CD4-positive, CD25-positive, alpha-beta regulatory T cell (primary cell): ENCODE results near the gene FBXO4. TPM values are rescaled to one million over a fixed set of nuclear protein-coding genes. Genes with fewer than 3 reads are reported as not detected.
A peak's percentile ranks its signal among the peaks of the same experiment; 100 is the strongest.

Source experiments
- ATAC-seq, 2 donors: fragments of 150-1000 bp; cut with Tn5 transposase; one replicate each; pipeline ENCODE4 v1.10.0; 2021; ENCODE audit warnings: low read depth in 2 of 2, moderate number of reproducible peaks in 2 of 2, moderate library complexity in 1 of 2
- DNase-seq, 3 donors: peaks; one replicate each; pipeline versions ENCODE4 v3.0.0 to v3.0.0-alpha.2; 2012 to 2022; ENCODE audit warnings: mixed read lengths in 1 of 3
- H3K27ac ChIP-seq: one replicate; pipeline ENCODE4 v1.7.0; 2013; ENCODE audit warnings: mild to moderate bottlenecking, low read length; ENCODE audit not compliant: insufficient read depth, poor library complexity, severe bottlenecking
- H3K27me3 ChIP-seq: one replicate; pipeline ENCODE4 v1.7.0; 2013; ENCODE audit warnings: low read length; ENCODE audit not compliant: control insufficient read depth, insufficient read depth
- H3K36me3 ChIP-seq: one replicate; pipeline ENCODE4 v1.7.0; 2013; ENCODE audit warnings: mild to moderate bottlenecking, low read length, moderate library complexity; ENCODE audit not compliant: control insufficient read depth, insufficient read depth
- H3K4me1 ChIP-seq: 2 replicates; pipeline ENCODE4 v1.7.0; 2013; ENCODE audit warnings: mild to moderate bottlenecking, low read length; ENCODE audit not compliant: insufficient read depth, control insufficient read depth, poor library complexity, severe bottlenecking
- H3K4me3 ChIP-seq: one replicate; pipeline ENCODE4 v1.7.0; 2013; ENCODE audit warnings: low read depth, mild to moderate bottlenecking, low read length, moderate library complexity
- H3K9me3 ChIP-seq, 2 experiments: 1 replicate in 1 of 2; 2 replicates in 1 of 2; pipeline ENCODE4 v1.7.0; 2013; ENCODE audit warnings: low read length in 2 of 2, mild to moderate bottlenecking in 1 of 2, moderate library complexity in 1 of 2; ENCODE audit not compliant: control insufficient read depth in 2 of 2
- H3K27ac Mint-ChIP-seq, 3 donors: one replicate each; pipeline ENCODE4 v1.8.0; 2020 to 2022; ENCODE audit warnings: mild to moderate bottlenecking in 3 of 3, mixed read lengths in 3 of 3, moderate library complexity in 2 of 3
- H3K27me3 Mint-ChIP-seq: one replicate; pipeline ENCODE4 v1.8.0; 2022; ENCODE audit warnings: mild to moderate bottlenecking, mixed read lengths
- H3K36me3 Mint-ChIP-seq: one replicate; pipeline ENCODE4 v1.8.0; 2020; ENCODE audit warnings: mixed read lengths
- H3K4me1 Mint-ChIP-seq, 4 donors: one replicate each; pipeline ENCODE4 v1.8.0; 2020 to 2022; ENCODE audit warnings: mixed read lengths in 4 of 4, mild to moderate bottlenecking in 1 of 4
- H3K4me3 Mint-ChIP-seq, 4 donors: one replicate each; pipeline ENCODE4 v1.8.0; 2020 to 2022; ENCODE audit warnings: mild to moderate bottlenecking in 4 of 4, mixed read lengths in 4 of 4, moderate library complexity in 3 of 4
- H3K9me3 Mint-ChIP-seq, 7 donors: one replicate each; pipeline ENCODE4 v1.8.0; 2020 to 2022; ENCODE audit warnings: mixed read lengths in 7 of 7, mild to moderate bottlenecking in 3 of 7, moderate library complexity in 2 of 7
- polyA plus RNA-seq, 4 donors: library from polyadenylated mRNA; unstranded; fragments of 300-500 nt; fragmentation: Illumina TruSeq; gene quantifications; one replicate each; pipeline ENCODE4 v1.2.3, GENCODE V29; 2021
- total RNA-seq: library from RNA; stranded (reverse); gene quantifications from one replicate; pipeline ENCODE4 v1.2.3, GENCODE V29; 2022

FBXO4 gene
- total and polyA plus RNA-seq, 5 donors from 2014 or later = 11.9 to 27.4 (median 21.1) TPM

DNA sequence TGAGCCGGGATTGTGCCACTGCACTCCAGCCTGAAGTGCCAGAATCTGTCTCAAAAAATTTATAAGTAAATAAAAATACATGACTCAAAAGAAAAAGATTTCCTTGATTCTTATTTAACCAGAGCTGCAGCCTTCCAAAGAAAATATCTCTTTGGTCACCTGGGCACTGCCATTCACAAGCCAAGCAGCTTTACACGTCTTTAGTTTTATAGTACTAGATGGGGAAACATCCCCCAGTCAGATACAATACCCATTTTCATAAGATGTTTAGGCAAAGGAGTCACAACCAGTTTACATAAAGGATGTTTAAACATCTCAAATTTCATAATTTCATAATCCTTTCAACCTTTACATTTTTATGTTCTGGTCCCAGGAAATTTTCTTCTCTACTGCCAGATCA, 41.1 kb upstream of the FBXO4 start:
- Histone ChIP-seq H3K4me1 (no peaks in the 10 kb centered on the region), H3K4me3 (no peak overlapping the region), H3K27ac (no peak overlapping the region), H3K9me3 (no peaks in the 10 kb centered on the region), H3K27me3 (peaks cover 4% of the 10 kb centered on the region), H3K36me3 (no peaks in the 10 kb centered on the region)
- Mint-ChIP-seq H3K4me1 (no peaks in the 10 kb centered on the region), H3K9me3 (peaks cover 0 to 1% (median 0%) of the 10 kb centered on the region in 7 donors), H3K4me3 (no peak overlapping the region), H3K27me3 (peaks cover 42% of the 10 kb centered on the region), H3K36me3 (no peaks in the 10 kb centered on the region), H3K27ac (no peak overlapping the region)
- ATAC-seq = no peak
- DNase-seq = no peak

DNA sequence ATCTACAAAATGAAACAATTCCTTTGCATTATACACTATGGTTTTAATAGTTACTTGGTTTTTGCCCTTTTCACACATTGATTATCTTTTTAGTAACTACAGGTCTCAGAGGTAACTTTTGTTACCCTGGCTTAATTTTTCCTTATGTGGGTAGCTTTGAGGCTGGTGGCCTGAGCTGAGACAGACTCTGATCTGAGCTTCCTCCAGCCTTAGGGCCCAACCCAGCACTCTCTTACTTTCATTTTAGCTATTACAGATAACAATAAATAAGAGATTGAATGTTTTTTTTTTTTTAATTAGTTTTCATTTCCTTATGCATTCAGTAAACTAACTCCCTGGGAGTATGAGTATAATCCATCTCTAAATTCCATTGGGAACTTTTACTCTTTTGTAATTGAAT, 39.8 kb upstream of the FBXO4 start:
- peaks cover 37% of the 10 kb centered on the region for H3K27me3 Mint-ChIP-seq
- Histone ChIP-seq H3K27me3 (peaks cover 4% of the 10 kb centered on the region), H3K27ac (no peak overlapping the region), H3K36me3 (no peaks in the 10 kb centered on the region), H3K4me3 (no peak overlapping the region), H3K9me3 (no peaks in the 10 kb centered on the region), H3K4me1 (no peaks in the 10 kb centered on the region)
- H3K9me3 Mint-ChIP-seq = peaks cover 0 to 1% (median 0%) of the 10 kb centered on the region in 7 donors
- no peak for ATAC-seq
- no peak for DNase-seq
- H3K27ac Mint-ChIP-seq = no peak overlapping the region
- no peaks in the 10 kb centered on the region for H3K4me1 Mint-ChIP-seq
- H3K4me3 Mint-ChIP-seq = no peak overlapping the region
- no peaks in the 10 kb centered on the region for H3K36me3 Mint-ChIP-seq

DNA sequence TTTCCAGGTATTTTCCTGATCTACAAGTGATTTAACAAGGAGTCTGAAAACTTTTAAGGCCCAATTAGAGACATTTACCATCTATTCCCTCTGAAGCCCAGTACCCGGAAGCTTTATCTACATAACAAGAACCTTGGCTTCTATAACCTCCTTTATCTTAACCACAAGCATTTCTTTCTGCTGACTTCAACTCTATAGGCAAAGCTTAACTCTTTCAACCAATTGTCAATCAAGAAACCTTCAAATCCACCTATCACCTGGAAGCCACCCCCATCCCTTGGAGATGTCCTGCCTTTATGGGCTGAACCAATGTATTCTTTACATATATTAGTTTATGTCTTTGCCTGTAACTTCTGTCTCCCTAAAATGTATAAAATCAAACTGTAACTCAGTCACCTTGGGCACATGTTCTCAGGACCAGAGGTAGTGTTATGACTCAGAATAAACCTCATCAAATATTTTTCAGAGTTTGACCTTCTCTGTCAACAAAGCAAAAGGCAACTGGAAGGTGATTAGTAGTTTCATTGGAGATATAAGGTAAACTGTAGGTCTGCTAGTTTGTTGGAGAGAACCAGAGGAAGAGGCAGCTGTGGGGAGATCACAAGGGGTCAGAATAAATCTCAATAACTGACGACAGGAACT, 33.9 kb upstream of the FBXO4 start:
- no peaks in the 10 kb centered on the region for H3K36me3 ChIP-seq
- no peaks in the 10 kb centered on the region for H3K4me1 ChIP-seq
- no peak overlapping the region for H3K4me3 ChIP-seq
- ATAC-seq (no peak), DNase-seq (peak in 1 of 3 donors; percentile 59)
- Mint-ChIP-seq H3K27me3 (peaks cover 46% of the 10 kb centered on the region), H3K4me3 (no peak overlapping the region), H3K9me3 (peaks cover 0 to 3% (median 0%) of the 10 kb centered on the region in 7 donors), H3K4me1 (peaks cover 0 to 8% (median 5%) of the 10 kb centered on the region in 4 donors), H3K27ac (peak overlapping the region in 1 of 3 donors; percentile 6), H3K36me3 (no peaks in the 10 kb centered on the region)
- no peak overlapping the region for H3K27ac ChIP-seq
- no peaks in the 10 kb centered on the region for H3K9me3 ChIP-seq
- H3K27me3 ChIP-seq = peaks cover 7% of the 10 kb centered on the region

DNA sequence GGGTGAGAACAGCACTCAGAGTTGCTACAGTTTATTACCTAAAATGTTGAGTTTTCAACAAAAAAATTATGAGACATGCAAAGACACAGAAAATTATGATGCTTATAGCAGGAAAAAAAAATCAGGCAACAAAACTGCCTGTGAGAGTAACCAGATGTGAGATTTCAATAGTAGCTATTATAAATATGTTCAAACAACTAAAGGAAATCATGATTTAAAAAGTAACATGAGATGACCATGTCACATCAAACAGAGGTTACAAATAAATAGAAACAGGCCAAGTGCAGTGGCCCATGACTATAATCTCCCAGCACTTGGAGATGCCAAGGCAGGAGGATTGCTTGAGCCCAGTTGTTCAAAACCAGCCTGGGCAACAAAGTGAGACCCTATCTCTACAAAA, 33.0 kb upstream of the FBXO4 start:
- Histone ChIP-seq H3K4me3 (no peak overlapping the region), H3K9me3 (no peaks in the 10 kb centered on the region), H3K27ac (no peak overlapping the region), H3K4me1 (no peaks in the 10 kb centered on the region), H3K36me3 (no peaks in the 10 kb centered on the region), H3K27me3 (peaks cover 12% of the 10 kb centered on the region)
- peaks cover 54% of the 10 kb centered on the region for H3K27me3 Mint-ChIP-seq
- no peak overlapping the region for H3K4me3 Mint-ChIP-seq
- H3K9me3 Mint-ChIP-seq = peaks cover 0 to 3% (median 0%) of the 10 kb centered on the region in 7 donors
- ATAC-seq (no peak), DNase-seq (no peak)
- no peaks in the 10 kb centered on the region for H3K36me3 Mint-ChIP-seq
- no peak overlapping the region for H3K27ac Mint-ChIP-seq
- peaks cover 0 to 8% (median 5%) of the 10 kb centered on the region in 4 donors for H3K4me1 Mint-ChIP-seq

DNA sequence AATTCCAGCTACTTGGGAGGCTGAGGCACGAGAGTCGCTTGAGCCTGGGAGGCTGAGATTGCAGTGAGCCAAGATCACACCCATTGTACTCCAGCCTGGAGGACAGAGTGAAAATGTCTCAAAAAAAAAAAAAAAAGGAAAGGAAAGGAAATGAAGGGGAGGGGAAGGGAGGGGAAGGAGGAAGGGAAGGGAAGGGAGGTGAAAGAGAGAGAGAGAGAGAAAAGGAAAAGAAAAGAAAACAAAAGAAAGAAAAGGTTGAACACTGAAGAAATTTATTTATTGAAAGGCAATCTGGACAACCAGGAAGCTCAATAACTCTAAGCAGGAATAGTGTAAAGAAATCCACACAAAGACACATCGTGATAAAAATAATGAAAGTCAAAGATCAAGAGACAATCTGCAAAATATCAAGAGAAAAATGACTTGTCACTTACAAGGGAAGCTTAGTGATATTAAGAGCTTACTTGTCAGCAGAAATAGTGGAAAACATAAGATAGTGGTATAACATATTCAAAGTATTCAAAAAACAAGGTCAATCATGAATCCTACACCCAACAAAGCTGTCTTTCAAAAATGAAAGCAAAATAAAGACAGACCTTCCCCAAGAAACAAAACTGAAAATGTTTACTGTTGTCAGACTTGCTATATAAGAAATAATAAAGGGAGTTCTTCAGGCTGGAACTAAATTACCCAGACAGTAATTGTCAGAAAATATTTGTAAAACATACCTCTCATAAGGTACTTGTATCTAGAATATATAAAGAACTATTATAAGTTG, 31.8 kb upstream of the FBXO4 start:
- H3K9me3 ChIP-seq = no peaks in the 10 kb centered on the region
- Mint-ChIP-seq H3K4me3 (no peak overlapping the region), H3K4me1 (peaks cover 0 to 8% (median 5%) of the 10 kb centered on the region in 4 donors), H3K27ac (no peak overlapping the region), H3K9me3 (peaks cover 0 to 3% (median 0%) of the 10 kb centered on the region in 7 donors), H3K27me3 (peaks cover 53% of the 10 kb centered on the region), H3K36me3 (no peaks in the 10 kb centered on the region)
- H3K27ac ChIP-seq = no peak overlapping the region
- no peaks in the 10 kb centered on the region for H3K4me1 ChIP-seq
- H3K36me3 ChIP-seq = no peaks in the 10 kb centered on the region
- DNase-seq (peak in 1 of 3 donors; percentile 45), ATAC-seq (no peak)
- H3K4me3 ChIP-seq = peak overlapping the region; percentile 37
- H3K27me3 ChIP-seq = peaks cover 9% of the 10 kb centered on the region

DNA sequence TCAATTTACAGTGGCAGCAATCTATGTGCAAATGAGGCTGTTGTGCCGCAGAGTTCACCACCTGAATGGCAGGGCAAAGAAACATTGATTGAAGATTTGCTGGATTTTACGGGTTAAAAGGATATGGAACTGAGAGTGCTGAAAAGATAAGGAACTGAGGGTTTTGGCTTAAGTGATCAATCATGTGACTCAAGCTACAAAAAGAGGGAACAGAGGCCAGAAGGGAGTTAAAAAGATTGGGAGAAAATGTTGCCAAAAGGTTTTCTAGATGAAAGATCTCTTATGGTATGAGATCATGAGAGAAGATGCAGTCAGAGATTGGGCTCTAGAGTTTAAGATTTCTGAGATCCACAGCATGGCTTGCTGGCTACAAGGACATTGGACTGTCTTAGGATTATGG, 28.9 kb upstream of the FBXO4 start:
- Histone ChIP-seq H3K27me3 (peaks cover 9% of the 10 kb centered on the region), H3K9me3 (no peaks in the 10 kb centered on the region), H3K36me3 (no peaks in the 10 kb centered on the region), H3K4me3 (no peak overlapping the region), H3K4me1 (no peaks in the 10 kb centered on the region), H3K27ac (no peak overlapping the region)
- Mint-ChIP-seq H3K27ac (no peak overlapping the region), H3K4me1 (peaks cover 0 to 8% (median 5%) of the 10 kb centered on the region in 4 donors), H3K27me3 (peaks cover 56% of the 10 kb centered on the region), H3K9me3 (peaks cover 0 to 3% (median 0%) of the 10 kb centered on the region in 7 donors), H3K36me3 (no peaks in the 10 kb centered on the region), H3K4me3 (no peak overlapping the region)
- ATAC-seq (no peak), DNase-seq (no peak)

DNA sequence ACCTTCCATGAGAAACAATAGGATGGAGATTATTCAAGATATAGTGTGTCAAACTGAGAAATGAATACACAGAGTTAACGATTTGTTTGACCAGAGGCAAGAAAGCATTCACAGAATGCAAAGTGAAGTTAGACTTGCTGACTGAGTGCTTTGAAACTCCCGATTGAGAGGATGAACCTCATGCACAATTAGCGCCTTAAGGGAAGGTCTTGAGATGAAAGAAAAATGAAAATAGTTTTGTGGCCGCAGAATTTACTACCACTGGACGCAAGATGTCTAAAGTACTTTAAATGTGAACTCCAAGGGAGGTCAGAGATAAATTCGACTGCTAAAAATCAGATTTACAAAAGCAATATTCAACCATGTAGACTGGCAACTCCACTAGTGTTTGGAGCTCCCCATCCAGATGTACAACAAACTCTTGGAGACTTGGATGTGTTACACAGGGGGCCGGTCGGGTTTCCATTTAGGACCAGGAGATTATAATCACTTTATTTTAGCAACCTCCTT, 21.6 kb upstream of the FBXO4 start:
- peaks cover 6% of the 10 kb centered on the region for H3K36me3 Mint-ChIP-seq
- peaks cover 18% of the 10 kb centered on the region for H3K4me1 ChIP-seq
- DNase-seq = no peak

More for the DNA sequence above, 21.6 kb upstream of the FBXO4 start:
- H3K9me3 ChIP-seq = no peaks in the 10 kb centered on the region
- Mint-ChIP-seq H3K4me3 (peak overlapping the region; percentile 96 to 99 (median 98)), H3K9me3 (peaks cover 0 to 3% (median 0%) of the 10 kb centered on the region in 7 donors), H3K27me3 (peaks cover 21% of the 10 kb centered on the region), H3K4me1 (peaks cover 19 to 42% (median 31%) of the 10 kb centered on the region in 4 donors), H3K27ac (peak overlapping the region; percentile 96 to 99 (median 98))
- H3K27me3 ChIP-seq = no peaks in the 10 kb centered on the region
- peaks cover 6% of the 10 kb centered on the region for H3K36me3 ChIP-seq
- ATAC-seq = no peak
- H3K4me3 ChIP-seq = peak overlapping the region; percentile 71
- H3K27ac ChIP-seq = peak overlapping the region; percentile 86
